Fibroblast of mammary gland (primary cell): ENCODE measurements around the gene KTN1.

Experiments
- DNase-seq: peaks from one replicate; pipeline ENCODE4 v3.0.0-alpha.2; 2010; ENCODE audit warnings: low read depth
- H3K4me3 ChIP-seq: 2 replicates; pipeline ENCODE4 v1.5.1; 2011; ENCODE audit warnings: low read depth, mild to moderate bottlenecking, low read length, moderate library complexity; ENCODE audit not compliant: control insufficient read depth
- TF ChIP-seq, protein P1 (sequence below): conservative IDR thresholded peaks from 2 replicates; pipeline ENCODE4 v1.5.1; 2011; ENCODE audit warnings: low read depth, low read length, inconsistent platforms; ENCODE audit not compliant: control insufficient read depth, insufficient read depth

KTN1 gene

DNA sequence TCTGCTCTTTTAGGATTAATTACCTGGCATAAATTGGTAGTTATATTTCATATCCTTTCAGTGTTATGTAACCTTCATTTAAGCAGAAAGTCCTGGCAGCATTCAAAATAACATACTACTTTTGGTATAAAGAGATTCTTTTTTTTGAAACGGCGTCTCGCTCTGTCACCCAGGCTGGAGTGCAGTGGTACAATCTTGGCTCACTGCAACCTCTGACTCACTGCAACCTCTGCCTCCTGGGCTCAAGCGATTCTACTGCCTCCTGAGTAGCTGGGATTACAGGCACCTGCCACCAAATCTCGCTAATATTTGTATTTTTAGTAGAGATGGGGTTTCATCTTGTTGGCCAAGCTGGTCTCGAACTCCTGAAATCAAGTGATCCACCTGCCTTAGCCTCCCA, 9.2 kb downstream of the KTN1 start:
- TF ChIP-seq, protein P1, sequence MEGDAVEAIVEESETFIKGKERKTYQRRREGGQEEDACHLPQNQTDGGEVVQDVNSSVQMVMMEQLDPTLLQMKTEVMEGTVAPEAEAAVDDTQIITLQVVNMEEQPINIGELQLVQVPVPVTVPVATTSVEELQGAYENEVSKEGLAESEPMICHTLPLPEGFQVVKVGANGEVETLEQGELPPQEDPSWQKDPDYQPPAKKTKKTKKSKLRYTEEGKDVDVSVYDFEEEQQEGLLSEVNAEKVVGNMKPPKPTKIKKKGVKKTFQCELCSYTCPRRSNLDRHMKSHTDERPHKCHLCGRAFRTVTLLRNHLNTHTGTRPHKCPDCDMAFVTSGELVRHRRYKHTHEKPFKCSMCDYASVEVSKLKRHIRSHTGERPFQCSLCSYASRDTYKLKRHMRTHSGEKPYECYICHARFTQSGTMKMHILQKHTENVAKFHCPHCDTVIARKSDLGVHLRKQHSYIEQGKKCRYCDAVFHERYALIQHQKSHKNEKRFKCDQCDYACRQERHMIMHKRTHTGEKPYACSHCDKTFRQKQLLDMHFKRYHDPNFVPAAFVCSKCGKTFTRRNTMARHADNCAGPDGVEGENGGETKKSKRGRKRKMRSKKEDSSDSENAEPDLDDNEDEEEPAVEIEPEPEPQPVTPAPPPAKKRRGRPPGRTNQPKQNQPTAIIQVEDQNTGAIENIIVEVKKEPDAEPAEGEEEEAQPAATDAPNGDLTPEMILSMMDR = no peak
- DNase-seq = peak; percentile 41
- H3K4me3 ChIP-seq = no peak overlapping the region

DNA sequence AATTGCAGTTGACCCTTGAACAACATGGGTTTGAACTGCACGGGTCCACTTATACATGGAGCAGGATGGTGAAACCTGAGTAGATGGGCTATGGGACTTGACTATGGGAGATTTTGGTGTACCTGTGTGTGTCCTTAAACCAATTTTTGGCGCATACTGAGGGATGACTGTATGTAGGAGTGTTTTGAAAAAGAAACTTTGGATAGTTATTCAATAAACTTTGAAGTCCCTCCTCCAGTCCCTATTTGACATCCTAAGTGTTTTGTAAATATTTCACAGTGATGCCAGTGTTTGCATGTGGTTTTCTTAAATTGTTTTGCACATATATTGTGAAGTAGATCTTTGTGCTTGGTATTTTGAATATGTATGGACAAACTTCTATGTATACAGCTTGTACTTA, 12.4 kb downstream of the KTN1 start:
- no peak for DNase-seq
- TF ChIP-seq, protein P1 = no peak
- H3K4me3 ChIP-seq = no peak overlapping the region

DNA sequence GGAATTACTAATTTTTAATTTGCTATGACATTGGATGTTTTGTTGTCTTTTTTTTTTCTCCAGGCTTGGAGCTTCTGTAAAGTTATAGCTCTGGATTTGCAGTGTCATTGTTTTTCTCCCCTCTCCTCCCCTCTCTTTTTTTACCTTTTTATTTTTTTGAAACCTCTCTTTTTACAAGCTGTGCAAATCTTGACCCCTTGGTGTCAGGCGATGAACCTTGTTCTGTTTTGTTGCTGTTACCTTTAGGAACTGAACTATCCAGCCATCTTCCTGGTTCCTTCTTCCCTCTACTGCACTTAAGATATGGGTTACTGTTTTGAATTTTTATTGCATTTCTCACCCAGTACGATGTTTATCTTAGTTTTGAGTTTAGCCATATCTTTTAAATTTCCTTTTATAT, 13.7 kb downstream of the KTN1 start:
- H3K4me3 ChIP-seq = no peak overlapping the region
- TF ChIP-seq, protein P1 = no peak
- no peak for DNase-seq

DNA sequence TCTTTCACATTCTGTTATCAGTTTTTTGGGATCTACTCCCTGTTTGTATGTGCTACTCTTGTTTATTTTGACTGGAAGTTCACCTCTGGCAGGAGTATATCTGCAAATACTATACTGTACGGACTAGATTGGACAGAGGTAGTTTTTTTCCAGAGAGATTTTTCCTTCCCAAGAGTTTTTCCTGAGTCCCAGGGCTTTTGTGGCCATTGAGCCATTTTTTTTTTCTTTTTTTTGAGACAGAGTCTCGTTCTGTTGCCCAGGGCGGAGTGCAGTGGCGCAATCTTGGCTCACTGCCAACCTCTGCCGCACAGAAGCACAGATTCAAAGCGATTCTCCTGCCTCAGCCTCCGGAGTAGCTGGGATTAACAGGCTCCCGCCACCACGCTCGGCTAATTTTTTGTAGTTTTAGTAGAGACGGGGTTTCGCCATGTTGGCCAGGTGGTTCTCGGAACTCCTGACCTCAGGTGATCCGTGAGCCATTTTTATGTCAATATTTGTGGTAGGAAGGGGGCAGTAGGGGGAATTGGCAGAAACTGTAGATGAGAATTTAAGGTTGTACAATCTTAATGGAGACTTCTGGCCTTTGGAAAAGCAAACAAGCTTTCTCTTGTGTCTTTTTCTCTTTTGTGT, 19.4 kb downstream of the KTN1 start:
- TF ChIP-seq, protein P1 = no peak
- H3K4me3 ChIP-seq = no peak overlapping the region
- DNase-seq = no peak

DNA sequence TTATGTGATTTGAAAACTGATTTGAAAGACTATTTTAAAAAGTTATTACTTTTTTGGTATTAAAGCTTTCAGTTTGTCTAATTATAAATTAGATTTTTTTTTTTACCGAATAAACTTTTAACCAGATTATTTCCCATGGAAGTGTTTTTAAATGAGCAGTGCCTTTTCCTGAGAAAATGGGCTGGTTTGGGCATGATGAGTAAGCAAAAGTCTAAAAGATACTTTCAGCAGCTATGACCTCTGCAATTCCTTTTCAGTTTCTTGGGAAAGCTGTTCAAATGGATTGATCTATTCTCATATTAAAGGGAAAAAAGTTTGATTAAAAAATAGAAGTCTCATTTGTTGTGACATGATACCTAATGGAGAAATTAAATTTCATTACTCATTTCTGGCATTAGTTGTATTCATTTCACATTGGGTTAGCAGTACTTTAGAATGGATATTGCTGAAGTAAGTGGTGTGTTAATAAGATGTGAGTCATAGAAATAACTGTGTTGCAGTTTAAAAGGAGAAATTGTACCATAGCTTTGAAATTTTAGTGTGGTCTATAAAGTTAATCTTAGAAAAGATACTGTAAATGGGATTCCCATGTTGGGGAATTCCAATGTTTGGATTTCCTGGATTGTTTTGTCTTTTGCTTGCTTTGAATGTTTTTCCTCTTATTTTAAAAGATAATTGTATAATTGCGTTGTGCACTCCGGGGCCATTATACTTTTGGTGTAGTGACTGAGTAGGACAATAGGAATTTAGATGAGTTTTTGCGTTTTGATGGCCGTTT, 21.0 kb downstream of the KTN1 start:
- no peak overlapping the region for H3K4me3 ChIP-seq
- DNase-seq = peak; percentile 57

DNA sequence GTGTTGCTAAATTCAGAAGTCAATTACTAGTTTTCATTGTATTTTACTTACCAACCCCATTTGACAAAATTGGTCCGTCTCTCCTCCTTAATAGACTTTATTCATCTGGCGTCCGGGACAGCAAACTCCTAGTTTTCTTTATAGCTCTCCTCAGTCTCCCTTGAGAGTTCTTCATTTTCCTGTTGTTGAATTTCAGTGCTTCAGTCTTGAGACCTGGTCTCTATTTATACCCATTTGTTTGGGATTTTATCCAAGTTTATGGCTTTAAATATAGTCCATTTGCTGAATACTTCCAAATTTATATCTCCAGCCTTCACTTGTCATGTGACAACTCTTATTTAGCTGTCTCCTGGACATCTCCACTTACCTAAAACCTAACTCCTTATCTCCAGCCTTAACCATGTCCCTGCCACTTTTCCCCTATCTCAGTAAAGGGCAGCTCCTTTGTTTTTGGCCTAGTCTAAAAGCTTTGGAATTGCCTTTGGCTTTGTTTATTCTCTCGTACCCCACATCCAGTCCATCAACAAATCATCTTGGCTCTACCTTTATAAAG, 23.5 kb downstream of the KTN1 start:
- no peak overlapping the region for H3K4me3 ChIP-seq
- DNase-seq = no peak
- TF ChIP-seq, protein P1 = no peak

More for the DNA sequence above, 21.0 kb downstream of the KTN1 start:
- TF ChIP-seq, protein P1 = no peak

DNA sequence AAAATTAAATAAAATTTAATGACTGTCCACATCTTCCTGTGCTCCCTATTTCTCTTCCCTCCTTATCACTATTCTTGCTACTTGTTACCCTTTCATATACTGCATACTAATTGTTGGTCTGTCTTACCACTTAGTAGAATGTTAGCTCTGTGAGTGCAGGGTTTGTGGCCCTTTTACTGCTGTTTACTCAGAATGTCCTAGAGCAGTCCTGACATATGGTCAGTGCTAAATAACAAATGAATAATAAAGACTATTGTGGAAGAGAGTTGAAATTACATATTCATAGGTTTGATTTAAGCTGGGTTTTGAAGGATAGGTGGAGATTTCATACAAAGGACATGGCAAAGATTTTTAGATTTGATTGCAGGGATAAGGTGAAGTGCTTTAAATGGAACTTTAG, 24.5 kb downstream of the KTN1 start:
- no peak overlapping the region for H3K4me3 ChIP-seq
- TF ChIP-seq, protein P1 = no peak
- DNase-seq = no peak
